HG02885 (cell line): ENCODE data around the gene FAM171A1.

ENCODE experiments used
- ATAC-seq: cut with Tn5 transposase; IDR thresholded peaks from one replicate; pipeline ENCODE4 v1.9.1; 2021; ENCODE audit warnings: mild to moderate bottlenecking; ENCODE audit not compliant: unreplicated experiment, poor library complexity

FAM171A1 gene

GRCh38 chr10:15374566-15374965 is 3.5 kb upstream of the FAM171A1 start:
- no peak for ATAC-seq

GRCh38 chr10:15374156-15374555 is 3.1 kb upstream of the FAM171A1 start:
- peak; percentile 55 for ATAC-seq

- no peak for ATAC-seq
These were observed 2.1 kb upstream of the FAM171A1 start for GRCh38 chr10:15373199-15373598.

- peak; percentile 29 for ATAC-seq
These were observed 755 bp downstream of the FAM171A1 start for GRCh38 chr10:15370212-15370855.

GRCh38 chr10:15369256-15370211 is 1.6 kb downstream of the FAM171A1 start:
- ATAC-seq, result no peak

GRCh38 chr10:15368101-15368855 is 2.8 kb downstream of the FAM171A1 start:
- ATAC-seq, result no peak

- no peak for ATAC-seq
These were observed 3.6 kb downstream of the FAM171A1 start for GRCh38 chr10:15367296-15368085.

GRCh38 chr10:15365692-15366091 is 5.4 kb downstream of the FAM171A1 start:
- no peak for ATAC-seq

- ATAC-seq, result no peak
These were observed 7.1 kb downstream of the FAM171A1 start for GRCh38 chr10:15364001-15364400.

GRCh38 chr10:15363031-15363430 is 8.1 kb downstream of the FAM171A1 start:
- ATAC-seq, result no peak

- no peak for ATAC-seq
These were observed 10.0 kb downstream of the FAM171A1 start for GRCh38 chr10:15361131-15361530.

GRCh38 chr10:15360566-15360965 is 10.5 kb downstream of the FAM171A1 start:
- ATAC-seq, result no peak

- no peak for ATAC-seq
These were observed 17.5 kb downstream of the FAM171A1 start for GRCh38 chr10:15353471-15354017.

- ATAC-seq, result no peak
These were observed 18.3 kb downstream of the FAM171A1 start for GRCh38 chr10:15352836-15353235.

- no peak for ATAC-seq
These were observed 18.9 kb downstream of the FAM171A1 start for GRCh38 chr10:15352201-15352600.

GRCh38 chr10:15351099-15351820 is 19.8 kb downstream of the FAM171A1 start:
- no peak for ATAC-seq

GRCh38 chr10:15349112-15349511 is 22.0 kb downstream of the FAM171A1 start:
- ATAC-seq, result no peak

GRCh38 chr10:15348579-15348978 is 22.5 kb downstream of the FAM171A1 start:
- no peak for ATAC-seq

GRCh38 chr10:15347150-15347549 is 23.9 kb downstream of the FAM171A1 start:
- ATAC-seq, result no peak
